SK-N-DZ (cell line): ENCODE results near the gene HTR7.

Experiments used
- DNase-seq: peaks from one replicate; pipeline ENCODE4 v3.0.0-alpha.2; 2015; ENCODE audit warnings: low spot score

HTR7 gene

DNA sequence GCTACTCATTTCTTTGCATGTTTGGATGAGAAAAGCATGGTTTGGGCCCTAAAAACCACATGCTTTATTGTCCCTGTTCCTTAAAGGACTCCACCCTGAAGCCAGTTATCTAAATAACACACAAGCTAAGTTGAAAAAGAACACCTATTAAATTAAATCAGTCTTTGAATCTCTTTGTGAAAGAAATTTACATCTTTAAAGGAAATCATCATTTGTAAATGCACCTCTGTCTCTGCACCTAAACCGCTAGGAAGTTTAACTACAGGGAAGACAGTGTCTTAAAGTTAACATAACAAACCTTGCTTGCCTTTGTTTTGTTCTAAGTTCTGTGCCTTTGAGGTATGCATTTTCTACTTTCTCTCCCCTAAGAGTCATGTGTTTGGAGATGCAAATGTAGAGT is 52.6 kb downstream of the HTR7 start:
- DNase-seq, result no peak

GRCh38 chr10:90804354-90804753 is 53.5 kb downstream of the HTR7 start:
- DNase-seq, result no peak

- DNase-seq, result no peak
Observed at GRCh38 chr10:90801608-90802007, 56.2 kb downstream of the HTR7 start.

- no peak for DNase-seq
Observed at GRCh38 chr10:90800232-90800796, 57.5 kb downstream of the HTR7 start.

DNA sequence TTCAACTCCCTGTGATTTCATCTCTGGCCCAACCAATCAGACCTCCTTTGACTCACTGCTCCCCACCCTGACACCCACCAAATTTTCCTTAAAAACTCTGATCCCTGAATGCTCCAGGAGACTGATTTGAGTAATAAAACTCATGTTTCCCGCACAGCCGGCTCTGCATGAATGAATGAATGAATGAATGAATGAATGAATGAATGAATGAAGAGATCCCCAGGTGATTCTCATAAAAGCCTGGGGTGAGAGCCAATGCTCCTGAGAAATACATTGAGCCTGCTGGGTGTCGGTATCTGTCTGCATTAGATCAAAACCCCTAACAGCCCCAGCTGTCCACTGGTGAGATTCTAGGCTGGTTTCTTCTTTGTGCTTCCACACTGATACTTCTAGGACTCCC is 58.7 kb downstream of the HTR7 start:
- no peak for DNase-seq

DNA sequence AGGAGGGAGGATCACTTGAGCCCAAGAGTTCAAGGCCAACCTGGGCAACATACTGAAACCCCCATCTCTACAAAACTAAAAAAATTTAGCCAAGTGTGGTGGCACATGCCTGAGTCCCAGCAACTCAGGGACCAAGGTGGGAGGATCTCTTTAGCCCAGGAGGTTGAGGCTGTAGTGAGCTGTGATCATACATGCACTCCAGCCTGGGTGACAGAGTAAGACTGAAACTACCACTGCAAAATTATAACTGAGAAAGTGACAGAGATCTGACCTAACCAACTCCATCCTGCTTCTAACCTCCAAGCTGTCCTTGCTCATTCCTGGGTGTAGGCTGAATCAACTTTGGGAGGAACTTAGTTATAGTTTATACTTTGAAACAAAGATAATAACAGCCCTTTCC is 59.4 kb downstream of the HTR7 start:
- no peak for DNase-seq

GRCh38 chr10:90790422-90790821 is 67.4 kb downstream of the HTR7 start:
- no peak for DNase-seq

- DNase-seq, result no peak
Observed at GRCh38 chr10:90788968-90789367, 68.9 kb downstream of the HTR7 start.

DNA sequence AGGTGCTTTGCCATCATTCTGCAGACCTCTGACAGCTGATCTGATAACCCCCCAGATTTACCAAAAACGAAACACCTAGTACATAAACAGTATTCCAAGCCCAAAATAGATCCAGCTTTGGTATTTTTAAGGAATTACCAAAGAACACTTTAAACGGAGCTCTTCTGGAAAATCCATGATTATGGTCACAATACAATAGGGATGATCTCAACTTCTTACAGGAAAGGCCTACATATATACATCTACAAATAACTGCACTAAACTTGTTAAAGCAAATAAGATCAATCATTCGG is 69.7 kb downstream of the HTR7 start:
- no peak for DNase-seq

- peak; percentile 23 for DNase-seq
Observed at GRCh38 chr10:90787393-90788198, 70.2 kb downstream of the HTR7 start.

GRCh38 chr10:90785782-90786181 is 72.1 kb downstream of the HTR7 start:
- DNase-seq, result no peak

DNA sequence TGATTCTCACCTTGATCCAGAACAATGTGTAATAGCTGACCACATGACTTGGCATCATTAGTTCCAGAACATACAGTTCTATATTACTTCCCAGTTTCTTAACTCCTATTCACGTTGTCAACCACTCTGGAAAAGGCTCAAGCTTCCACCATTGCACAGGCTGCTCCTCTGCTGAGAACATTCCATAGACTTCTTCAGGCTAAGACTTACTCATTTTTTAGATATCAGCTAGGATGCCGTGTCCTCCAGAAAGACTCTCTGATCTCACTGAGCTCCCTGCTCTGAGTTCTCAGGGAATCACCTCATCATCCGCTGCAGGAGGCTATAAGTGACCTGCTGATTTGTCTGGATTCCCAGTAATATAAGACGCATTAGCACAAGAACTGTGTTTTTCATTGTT is 73.1 kb downstream of the HTR7 start:
- DNase-seq, result no peak

DNA sequence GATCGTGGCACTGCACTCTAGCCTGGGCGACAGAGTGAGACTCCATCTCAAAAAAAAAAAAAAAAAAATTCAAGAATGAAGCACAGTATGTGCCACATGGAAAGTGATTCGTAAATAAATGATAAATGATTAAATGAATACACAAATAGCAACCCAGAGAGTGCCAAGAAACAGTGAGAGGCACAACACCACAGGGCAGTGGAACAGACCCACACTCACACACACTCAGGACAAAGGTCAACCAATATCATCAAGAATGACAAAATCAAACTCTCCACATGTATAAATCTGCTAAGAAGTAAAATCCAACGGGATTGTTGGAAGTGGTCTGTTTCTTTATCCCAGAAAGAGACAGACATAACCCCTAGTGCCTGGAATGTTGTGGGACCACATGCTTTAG is 77.4 kb downstream of the HTR7 start:
- DNase-seq, result no peak

- no peak for DNase-seq
Observed at GRCh38 chr10:90779548-90779947, 78.3 kb downstream of the HTR7 start.

- no peak for DNase-seq
Observed at GRCh38 chr10:90777621-90778020, 80.2 kb downstream of the HTR7 start.

DNA sequence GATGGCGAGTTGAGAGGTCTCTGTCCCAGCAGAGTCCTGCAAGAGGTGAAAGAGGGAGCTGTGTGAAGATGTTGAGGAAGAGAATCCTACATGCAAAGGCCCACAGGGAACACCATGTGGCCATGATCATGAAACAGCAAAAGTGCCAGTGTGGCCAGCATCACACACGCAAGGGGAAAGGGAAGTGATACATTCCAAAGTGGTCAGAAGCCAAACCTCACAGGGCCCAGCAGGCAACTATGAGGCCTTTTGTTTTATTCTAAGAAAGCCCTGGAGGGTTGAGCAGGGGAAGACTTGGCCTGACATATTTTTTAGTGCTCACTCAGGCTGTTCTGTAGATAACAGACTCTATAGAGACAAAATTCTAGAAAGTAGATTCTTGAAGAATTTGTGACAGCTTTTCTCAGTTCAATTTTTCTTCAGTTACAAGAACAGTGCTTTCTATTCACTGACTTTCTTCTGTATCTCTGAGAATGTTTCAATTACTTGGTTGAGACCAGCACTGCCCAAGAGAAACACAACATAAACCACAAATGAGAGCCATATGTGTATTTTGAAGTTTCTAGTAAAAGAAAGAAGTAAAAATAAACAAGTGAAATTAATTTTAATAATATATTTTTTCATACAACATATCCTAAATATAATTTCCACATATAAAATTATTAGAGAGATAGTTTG is 82.3 kb downstream of the HTR7 start:
- no peak for DNase-seq

- no peak for DNase-seq
Observed at GRCh38 chr10:90769946-90770841, 87.6 kb downstream of the HTR7 start.

GRCh38 chr10:90751107-90751997 is 106.5 kb downstream of the HTR7 start:
- DNase-seq, result peak; percentile 61

GRCh38 chr10:90746829-90747228 is 111.0 kb downstream of the HTR7 start:
- DNase-seq, result no peak

DNA sequence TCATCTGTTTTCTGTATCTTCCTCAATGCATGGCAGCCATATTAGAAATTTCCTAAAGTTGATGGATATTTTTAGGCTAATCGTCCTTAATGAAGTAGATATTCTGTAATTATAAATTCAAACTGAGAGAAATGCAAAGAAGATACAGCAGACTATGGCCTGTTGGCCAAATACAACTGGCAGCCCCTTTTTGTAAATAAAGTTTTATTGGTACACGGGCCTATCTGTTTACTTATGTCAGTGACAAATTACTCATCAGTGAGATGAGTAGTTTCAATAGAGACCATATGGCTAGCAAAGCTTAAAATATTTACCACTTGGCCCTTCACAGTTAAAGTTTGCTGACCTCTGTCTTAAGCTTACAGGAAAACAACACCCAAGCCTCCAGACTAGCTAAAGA is 112.3 kb downstream of the HTR7 start:
- DNase-seq, result no peak

DNA sequence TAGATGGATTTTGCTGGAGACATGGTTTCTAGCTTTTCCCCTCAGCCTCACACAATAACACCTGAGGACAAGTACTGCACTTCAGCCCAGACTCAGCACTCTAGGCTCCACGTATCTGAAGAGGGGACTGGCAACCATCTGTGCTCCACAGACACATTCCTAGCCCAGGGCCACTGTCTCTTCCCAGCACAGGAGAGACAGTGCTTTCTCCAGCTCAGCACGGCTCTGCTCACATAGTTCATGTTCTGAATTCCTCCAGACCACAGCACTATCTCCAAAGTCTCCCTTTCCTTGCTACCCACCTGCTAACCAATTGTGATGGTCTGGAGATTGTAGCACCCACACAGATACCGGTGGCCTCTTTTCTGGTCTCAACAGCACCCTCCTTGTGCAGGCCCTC is 114.5 kb downstream of the HTR7 start:
- no peak for DNase-seq
